Rectal smooth muscle tissue (tissue), 1 donor: ENCODE results near the gene GPC5.

Experiments used
- H3K27ac ChIP-seq: one replicate; pipeline ENCODE4 v1.7.0; 2013; ENCODE audit warnings: low read depth, low read length, inconsistent platforms
- H3K27me3 ChIP-seq: one replicate; pipeline ENCODE4 v1.7.0; 2013; ENCODE audit warnings: low read length; ENCODE audit not compliant: control insufficient read depth, insufficient read depth
- H3K36me3 ChIP-seq: one replicate; pipeline ENCODE4 v1.7.0; 2013; ENCODE audit warnings: low read length; ENCODE audit not compliant: control insufficient read depth, insufficient read depth
- H3K4me1 ChIP-seq: one replicate; pipeline ENCODE4 v1.7.0; 2013; ENCODE audit warnings: low read length; ENCODE audit not compliant: control insufficient read depth, insufficient read depth
- H3K4me3 ChIP-seq: one replicate; pipeline ENCODE4 v1.7.0; 2013; ENCODE audit warnings: low read length
- H3K9ac ChIP-seq: one replicate; pipeline ENCODE4 v1.7.0; 2013; ENCODE audit warnings: low read length

GPC5 gene

GRCh38 chr13:91698767-91699166, 300.3 kb downstream of the GPC5 start:
- Histone ChIP-seq H3K27me3 (no peaks in the 10 kb centered on the region), H3K36me3 (no peaks in the 10 kb centered on the region), H3K27ac (no peak overlapping the region), H3K4me1 (no peaks in the 10 kb centered on the region), H3K9ac (no peak overlapping the region), H3K4me3 (no peak overlapping the region)

- no peak overlapping the region for H3K4me3 ChIP-seq
- H3K36me3 ChIP-seq = no peaks in the 10 kb centered on the region
- H3K4me1 ChIP-seq = no peaks in the 10 kb centered on the region
- no peak overlapping the region for H3K27ac ChIP-seq
- H3K27me3 ChIP-seq = no peaks in the 10 kb centered on the region
- H3K9ac ChIP-seq = no peak overlapping the region
These were observed 301.4 kb downstream of the GPC5 start for GRCh38 chr13:91699863-91700262.

- Histone ChIP-seq H3K27ac (no peak overlapping the region), H3K4me1 (no peaks in the 10 kb centered on the region), H3K27me3 (no peaks in the 10 kb centered on the region), H3K4me3 (no peak overlapping the region), H3K36me3 (no peaks in the 10 kb centered on the region), H3K9ac (no peak overlapping the region)
These were observed 303.6 kb downstream of the GPC5 start for GRCh38 chr13:91701975-91702374.

- H3K4me3 ChIP-seq = no peak overlapping the region
- no peaks in the 10 kb centered on the region for H3K27me3 ChIP-seq
- no peak overlapping the region for H3K27ac ChIP-seq
- H3K4me1 ChIP-seq = no peaks in the 10 kb centered on the region
- no peaks in the 10 kb centered on the region for H3K36me3 ChIP-seq
- no peak overlapping the region for H3K9ac ChIP-seq
These were observed 304.0 kb downstream of the GPC5 start for GRCh38 chr13:91702411-91702810.

- Histone ChIP-seq H3K4me1 (no peaks in the 10 kb centered on the region), H3K4me3 (no peak overlapping the region), H3K27me3 (no peaks in the 10 kb centered on the region), H3K36me3 (no peaks in the 10 kb centered on the region), H3K9ac (no peak overlapping the region), H3K27ac (no peak overlapping the region)
These were observed 306.0 kb downstream of the GPC5 start for GRCh38 chr13:91704398-91704797.

- H3K27ac ChIP-seq = no peak overlapping the region
- H3K4me3 ChIP-seq = no peak overlapping the region
These were observed 310.1 kb downstream of the GPC5 start for GRCh38 chr13:91708558-91708957.

GRCh38 chr13:91709180-91709579, 310.8 kb downstream of the GPC5 start:
- H3K4me3 ChIP-seq = no peak overlapping the region
- no peaks in the 10 kb centered on the region for H3K36me3 ChIP-seq
- H3K27ac ChIP-seq = no peak overlapping the region
- no peak overlapping the region for H3K9ac ChIP-seq
- H3K27me3 ChIP-seq = no peaks in the 10 kb centered on the region
- H3K4me1 ChIP-seq = no peaks in the 10 kb centered on the region

More at GRCh38 chr13:91708558-91708957, 310.1 kb downstream of the GPC5 start:
- H3K9ac ChIP-seq = no peak overlapping the region
- H3K27me3 ChIP-seq = no peaks in the 10 kb centered on the region
- no peaks in the 10 kb centered on the region for H3K36me3 ChIP-seq
- H3K4me1 ChIP-seq = no peaks in the 10 kb centered on the region

GRCh38 chr13:91710733-91711132, 312.3 kb downstream of the GPC5 start:
- no peak overlapping the region for H3K4me3 ChIP-seq
- no peak overlapping the region for H3K27ac ChIP-seq
- no peaks in the 10 kb centered on the region for H3K4me1 ChIP-seq
- H3K36me3 ChIP-seq = no peaks in the 10 kb centered on the region
- H3K9ac ChIP-seq = no peak overlapping the region
- no peaks in the 10 kb centered on the region for H3K27me3 ChIP-seq

- Histone ChIP-seq H3K9ac (no peak overlapping the region), H3K27me3 (no peaks in the 10 kb centered on the region), H3K27ac (no peak overlapping the region), H3K36me3 (no peaks in the 10 kb centered on the region), H3K4me1 (no peaks in the 10 kb centered on the region), H3K4me3 (no peak overlapping the region)
These were observed 316.4 kb downstream of the GPC5 start for GRCh38 chr13:91714855-91715254.

GRCh38 chr13:91716436-91717065, 318.1 kb downstream of the GPC5 start:
- H3K9ac ChIP-seq = no peak overlapping the region
- no peaks in the 10 kb centered on the region for H3K27me3 ChIP-seq
- H3K36me3 ChIP-seq = no peaks in the 10 kb centered on the region
- no peak overlapping the region for H3K27ac ChIP-seq
- no peaks in the 10 kb centered on the region for H3K4me1 ChIP-seq
- H3K4me3 ChIP-seq = no peak overlapping the region

- H3K36me3 ChIP-seq = no peaks in the 10 kb centered on the region
- H3K27me3 ChIP-seq = no peaks in the 10 kb centered on the region
- H3K4me3 ChIP-seq = no peak overlapping the region
- H3K4me1 ChIP-seq = no peaks in the 10 kb centered on the region
- H3K9ac ChIP-seq = no peak overlapping the region
- no peak overlapping the region for H3K27ac ChIP-seq
These were observed 320.6 kb downstream of the GPC5 start for GRCh38 chr13:91719033-91719432.

- Histone ChIP-seq H3K27ac (no peak overlapping the region), H3K27me3 (no peaks in the 10 kb centered on the region), H3K4me3 (no peak overlapping the region), H3K36me3 (no peaks in the 10 kb centered on the region), H3K9ac (no peak overlapping the region), H3K4me1 (no peaks in the 10 kb centered on the region)
These were observed 323.0 kb downstream of the GPC5 start for GRCh38 chr13:91721413-91721812.

GRCh38 chr13:91722267-91722884, 324.0 kb downstream of the GPC5 start:
- no peaks in the 10 kb centered on the region for H3K36me3 ChIP-seq
- no peak overlapping the region for H3K27ac ChIP-seq
- no peaks in the 10 kb centered on the region for H3K27me3 ChIP-seq
- no peaks in the 10 kb centered on the region for H3K4me1 ChIP-seq
- H3K9ac ChIP-seq = no peak overlapping the region
- H3K4me3 ChIP-seq = no peak overlapping the region
